Vagina (tissue), 2 donors: Measurements from ENCODE around the gene CDCA7L. TPM values are rescaled to one million over a fixed set of nuclear protein-coding genes. Genes with fewer than 3 reads are reported as not detected.

Source experiments
- DNase-seq, 2 donors: peaks; one replicate each; pipeline ENCODE4 v3.0.0-alpha.2; 2017; ENCODE audit errors: extremely low spot score in 2 of 2
- H3K27ac ChIP-seq: fragments of 200-600 bp; sonication (generic); one replicate; pipeline ENCODE4 v1.5.1; 2019
- H3K27me3 ChIP-seq: fragments of 200-600 bp; sonication (generic); one replicate; pipeline ENCODE4 v1.5.1; 2019
- H3K36me3 ChIP-seq, 2 donors: fragments of 200-600 bp; sonication (generic); one replicate each; pipeline ENCODE4 v1.5.1; 2017 to 2019
- H3K4me1 ChIP-seq: fragments of 200-600 bp; sonication (generic); one replicate; pipeline ENCODE4 v1.5.1; 2019
- H3K4me3 ChIP-seq, 2 donors: fragments of 200-600 bp; sonication (generic); 1 replicate in 1 of 2; 2 replicates in 1 of 2; pipeline ENCODE4 v1.5.1; 2016 to 2019
- H3K9me3 ChIP-seq: fragments of 200-600 bp; sonication (generic); one replicate; pipeline ENCODE4 v1.5.1; 2019
- CTCF ChIP-seq, 3 experiments: fragments of 450-650 bp in 2 of 3; fragments of 200-600 bp in 1 of 3; sonication (generic) in 1 of 3; IDR thresholded peaks; one replicate each; pipeline ENCODE4 v1.5.1; 2017 to 2019; ENCODE audit warnings: antibody characterized with exemption in 3 of 3, mild to moderate bottlenecking in 2 of 3, moderate library complexity in 2 of 3
- POLR2A ChIP-seq, 2 donors: fragments of 450-650 bp; IDR thresholded peaks; one replicate each; pipeline ENCODE4 v1.6.1; 2017; ENCODE audit warnings: antibody characterized with exemption in 2 of 2, mild to moderate bottlenecking in 2 of 2, moderate library complexity in 2 of 2
- POLR2AphosphoS5 ChIP-seq, 2 donors: sonication (generic); formaldehyde crosslinking; IDR thresholded peaks; one replicate each; pipeline ENCODE4 v1.9.0; 2017; ENCODE audit warnings: antibody characterized with exemption in 2 of 2, mild to moderate bottlenecking in 2 of 2, low read depth in 1 of 2; ENCODE audit not compliant: insufficient read depth in 1 of 2
- intact Hi-C: fragments of 100-400 bp; cut with DNase I; formaldehyde crosslinking; loops from one replicate; pipeline ENCODE4 v1.15.1; 2023
- total RNA-seq: library from RNA; depleted of rRNA; stranded (reverse); fragments of >200 nt; gene quantifications from one replicate; pipeline ENCODE4 v1.2.3, GENCODE V29; 2016

The CDCA7L gene
- total RNA-seq, 1 donor from 2014 or later: 44.0 TPM

- no peak overlapping the region for H3K27ac ChIP-seq
- intact Hi-C loops: no loop called here
- no peak for DNase-seq
- no peak for TF ChIP-seq POLR2AphosphoS5 (IDR thresholded peaks at IDR 0.05; ENCODE audit: insufficient read depth in 1 of 2, low read depth in 1 of 2)
- TF ChIP-seq CTCF (IDR thresholded peaks at IDR 0.05): no peak
- no peaks in the 10 kb centered on the region for H3K4me1 ChIP-seq
- no peak overlapping the region for H3K4me3 ChIP-seq
- H3K36me3 ChIP-seq: no peaks in the 10 kb centered on the region
- no peaks in the 10 kb centered on the region for H3K27me3 ChIP-seq
- H3K9me3 ChIP-seq: no peaks in the 10 kb centered on the region
Observed at GRCh38 chr7:21959387-21959776, 13.7 kb upstream of the CDCA7L start.

- intact Hi-C loops: no loop called here
- Histone ChIP-seq H3K4me3 (no peak overlapping the region), H3K27me3 (no peaks in the 10 kb centered on the region), H3K9me3 (no peaks in the 10 kb centered on the region), H3K4me1 (no peaks in the 10 kb centered on the region), H3K36me3 (no peaks in the 10 kb centered on the region), H3K27ac (no peak overlapping the region)
- no peak for TF ChIP-seq POLR2A (IDR thresholded peaks at IDR 0.05)
- DNase-seq: no peak
Observed at GRCh38 chr7:21953781-21954180, 8.1 kb upstream of the CDCA7L start.

GRCh38 chr7:21948887-21949540 is 3.3 kb upstream of the CDCA7L start:
- DNase-seq: no peak
- Histone ChIP-seq H3K36me3 (no peaks in the 10 kb centered on the region), H3K9me3 (no peaks in the 10 kb centered on the region), H3K27me3 (no peaks in the 10 kb centered on the region), H3K4me1 (peaks cover 7% of the 10 kb centered on the region), H3K4me3 (no peak overlapping the region), H3K27ac (no peak overlapping the region)
- intact Hi-C loops: no loop called here
- TF ChIP-seq POLR2A (IDR thresholded peaks at IDR 0.05) (no peak), POLR2AphosphoS5 (IDR thresholded peaks at IDR 0.05; ENCODE audit: insufficient read depth in 1 of 2, low read depth in 1 of 2) (no peak), CTCF (IDR thresholded peaks at IDR 0.05) (no peak)

- Histone ChIP-seq H3K4me1 (peaks cover 14% of the 10 kb centered on the region), H3K27ac (no peak overlapping the region), H3K4me3 (no peak overlapping the region), H3K9me3 (no peaks in the 10 kb centered on the region), H3K27me3 (no peaks in the 10 kb centered on the region), H3K36me3 (no peaks in the 10 kb centered on the region)
- TF ChIP-seq CTCF (IDR thresholded peaks at IDR 0.05) (no peak), POLR2AphosphoS5 (IDR thresholded peaks at IDR 0.05; ENCODE audit: insufficient read depth in 1 of 2, low read depth in 1 of 2) (no peak), POLR2A (IDR thresholded peaks at IDR 0.05) (no peak)
- no peak for DNase-seq
- intact Hi-C loops: no loop called here
Observed at GRCh38 chr7:21948364-21948763, 2.7 kb upstream of the CDCA7L start.

GRCh38 chr7:21947946-21948345 is 2.2 kb upstream of the CDCA7L start:
- no peak for DNase-seq
- Histone ChIP-seq H3K36me3 (no peaks in the 10 kb centered on the region), H3K4me1 (peaks cover 18% of the 10 kb centered on the region), H3K27ac (no peak overlapping the region), H3K27me3 (no peaks in the 10 kb centered on the region), H3K9me3 (no peaks in the 10 kb centered on the region), H3K4me3 (no peak overlapping the region)
- TF ChIP-seq POLR2AphosphoS5 (IDR thresholded peaks at IDR 0.05; ENCODE audit: insufficient read depth in 1 of 2, low read depth in 1 of 2) (no peak), POLR2A (IDR thresholded peaks at IDR 0.05) (no peak), CTCF (IDR thresholded peaks at IDR 0.05) (no peak)
- intact Hi-C loops: no loop called here
